Stimulated activated CD4-positive, alpha-beta T cell treated with anti-CD3 and anti-CD28 coated beads, Interleukin-4, amount 100 ng/mL, for 24 hours (primary cell): ENCODE measurements around the gene MRPS12.
A peak's percentile ranks its signal among the peaks of the same experiment; 100 is the strongest.
"Not testable (repeated sequence)": the region's sequence is repeated elsewhere in the genome, so short reads cannot be mapped to it uniquely, and the experiment has no call there.

Experiments
- DNase-seq: peaks from one replicate; pipeline ENCODE4 v3.0.0-alpha.2; 2020

The MRPS12 gene

DNA sequence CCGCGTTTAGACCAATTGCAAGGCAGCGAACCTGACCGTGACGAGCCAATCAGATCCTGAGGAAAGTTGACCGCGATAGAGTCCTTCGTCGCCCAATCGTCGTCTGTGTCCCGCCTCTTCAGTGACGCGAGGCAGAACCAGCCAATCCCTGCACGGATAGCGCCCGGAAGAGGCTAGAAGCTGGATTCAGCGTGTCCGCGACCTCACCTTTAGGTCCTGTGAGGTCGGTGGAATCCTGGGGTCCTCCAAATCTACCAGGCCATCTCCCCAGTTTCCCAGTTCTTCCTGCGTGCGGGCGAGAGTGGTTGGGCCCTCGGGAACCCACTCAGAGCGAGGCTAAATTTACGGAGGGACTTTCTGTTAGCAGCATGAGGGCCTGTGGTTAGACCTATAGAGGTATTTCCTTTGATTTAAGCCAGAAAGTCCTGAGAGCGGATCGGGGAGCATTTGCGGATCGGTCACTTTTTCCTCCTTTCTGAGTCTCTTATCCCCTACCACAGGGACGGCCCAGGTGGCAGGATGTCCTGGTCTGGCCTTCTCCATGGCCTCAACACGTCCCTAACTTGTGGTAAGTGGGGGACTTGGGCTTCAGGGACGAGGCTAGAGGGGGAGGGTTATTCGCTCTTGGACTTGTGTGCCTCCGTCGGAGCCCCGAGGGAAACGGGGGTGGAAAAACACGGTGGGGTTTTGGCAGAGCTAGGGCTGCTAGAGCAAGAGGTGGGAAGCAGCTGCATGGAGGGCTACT, at the start of gene MRPS12:
Gene MRPS12, plus strand, starts transcription at position 169 of the 745 bp plus-strand sequence. Its CDS starts 351 bp downstream, at position 520.
- DNase-seq = peak; percentile 99

DNA sequence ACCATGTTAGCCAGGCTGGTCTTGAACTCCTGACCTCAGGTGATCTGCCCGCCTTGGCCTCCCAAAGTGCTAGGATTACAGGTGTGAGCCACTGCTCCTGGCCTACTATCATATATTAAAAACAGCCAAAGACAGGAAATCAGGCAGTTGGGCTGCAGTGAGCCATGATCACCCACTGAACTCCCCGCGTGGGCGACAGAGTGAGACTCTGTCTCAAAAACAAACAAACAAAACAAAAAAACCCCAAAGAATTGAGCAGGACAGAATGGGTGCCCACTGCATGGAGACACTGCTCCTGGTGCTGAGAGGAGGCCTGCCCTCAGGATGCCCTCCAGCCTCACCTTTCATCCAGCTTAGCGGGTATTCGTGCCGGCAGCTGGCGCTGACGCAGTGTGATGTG, 47.5 kb upstream of the MRPS12 start:
- no peak for DNase-seq

DNA sequence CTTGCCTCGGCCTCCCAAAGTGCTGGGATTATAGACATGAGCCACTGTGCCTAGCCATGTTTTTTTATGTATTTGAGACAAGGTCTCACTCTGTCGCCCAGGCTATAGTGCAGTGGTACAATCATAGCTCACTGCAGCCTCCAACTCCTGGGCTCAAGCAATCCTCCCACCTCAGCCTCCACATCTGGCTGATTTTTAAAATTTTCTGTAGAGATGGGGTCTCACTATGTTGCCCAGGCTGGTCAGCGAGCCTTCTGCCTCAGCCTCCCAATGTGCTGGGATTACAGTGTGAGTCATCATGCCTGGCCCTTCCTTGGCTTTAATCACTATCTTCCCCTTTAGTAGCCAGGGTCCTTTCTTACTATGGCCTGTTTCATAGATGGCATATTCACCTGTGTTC, 46.1 kb upstream of the MRPS12 start:
- DNase-seq = not testable (repeated sequence)

DNA sequence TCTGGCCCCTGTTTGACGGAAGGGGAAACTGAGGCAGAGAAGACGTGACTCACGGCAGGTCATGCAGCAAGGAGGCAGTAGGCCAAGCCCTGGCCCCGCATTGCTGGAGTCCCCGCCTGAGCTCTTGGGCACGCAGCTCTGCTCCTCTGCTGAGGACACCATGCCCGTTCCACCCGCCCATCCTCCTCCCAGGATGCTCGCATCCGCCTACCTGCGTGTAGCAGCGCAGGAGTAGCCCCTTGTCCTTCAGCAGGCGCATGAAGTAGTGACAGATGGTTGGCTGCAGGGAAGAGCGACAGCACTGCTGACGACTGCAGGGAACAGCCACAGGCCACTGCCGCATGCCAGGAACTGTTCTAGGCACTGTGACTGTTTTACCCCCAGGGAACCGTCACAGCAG, 41.9 kb upstream of the MRPS12 start:
- DNase-seq = no peak

DNA sequence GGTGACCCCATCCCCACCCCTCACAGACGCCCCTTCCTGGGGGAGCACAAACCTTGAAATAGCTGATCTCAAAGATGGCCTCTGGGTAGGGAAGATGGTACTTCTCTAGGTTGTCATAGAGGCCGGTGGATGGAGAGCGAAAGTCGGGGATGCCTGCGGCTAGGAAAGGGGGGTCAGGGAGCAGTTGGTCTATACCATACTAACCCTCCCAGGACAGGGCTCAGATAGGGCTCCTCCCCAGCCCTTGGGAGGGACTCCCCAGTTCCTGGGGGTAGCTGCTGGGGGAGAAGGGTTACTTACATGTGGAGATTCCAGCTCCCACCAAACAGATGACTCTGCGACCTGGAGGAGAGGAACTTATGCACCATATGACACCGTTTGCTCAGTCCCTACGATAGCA, 40.9 kb upstream of the MRPS12 start:
- DNase-seq = no peak

DNA sequence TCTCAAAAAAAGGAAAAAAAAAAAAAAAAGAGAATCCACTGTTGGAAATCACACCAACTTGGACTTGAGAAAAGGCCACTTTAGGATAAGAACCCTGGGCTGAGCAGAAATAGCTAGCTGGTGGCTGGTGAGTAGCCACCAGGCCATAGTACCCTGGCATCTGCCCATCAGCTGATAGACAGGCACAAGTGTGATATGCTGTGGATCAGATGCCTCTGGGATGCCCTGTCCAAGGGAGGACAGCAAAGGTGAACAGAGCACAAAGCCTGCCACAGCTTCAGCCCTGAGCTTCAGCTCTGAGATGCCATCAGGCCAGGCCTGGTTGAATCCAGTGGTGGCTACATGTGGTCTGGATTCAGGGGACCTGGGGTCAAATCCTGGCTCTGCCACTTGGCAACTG, 40.1 kb upstream of the MRPS12 start:
- DNase-seq = no peak

DNA sequence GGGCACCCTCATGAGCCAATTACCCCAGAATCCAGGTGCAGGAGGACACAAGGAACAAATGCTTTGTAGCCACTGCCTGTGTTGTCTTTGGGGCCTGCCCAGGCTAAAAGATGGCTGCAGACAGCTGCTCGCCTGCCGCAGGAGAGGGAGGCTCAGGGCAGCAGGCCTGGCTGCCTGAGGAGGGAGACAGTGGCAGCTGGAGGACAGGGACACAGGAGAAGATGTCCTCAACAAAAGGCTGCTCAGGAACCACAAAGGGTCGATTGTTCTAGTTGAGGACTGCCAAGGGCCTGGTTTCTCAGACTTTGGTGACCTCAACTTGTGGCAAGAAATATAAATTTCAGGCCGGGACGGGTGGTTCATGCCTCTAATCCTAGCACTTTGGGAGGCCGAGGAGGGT, 39.0 kb upstream of the MRPS12 start:
- no peak for DNase-seq

DNA sequence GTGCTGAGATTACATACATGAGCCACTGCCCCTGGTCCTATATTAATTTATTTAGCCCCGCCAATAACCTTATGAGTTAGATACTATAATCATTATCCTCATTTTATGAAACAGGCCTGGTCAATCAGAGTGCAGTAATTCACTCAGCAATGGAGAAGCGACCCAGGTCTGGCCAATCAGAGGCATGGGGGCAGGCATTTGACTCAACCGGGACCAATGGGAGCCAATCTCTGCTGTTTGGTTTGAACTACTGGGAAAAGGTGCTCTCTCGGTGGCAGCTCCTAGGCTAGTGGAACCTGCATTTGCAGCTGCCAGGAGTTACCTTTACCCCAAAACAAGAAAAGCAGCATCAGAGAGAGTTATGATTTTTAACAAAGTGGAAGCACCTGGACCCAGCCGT, 37.9 kb upstream of the MRPS12 start:
- DNase-seq = no peak

DNA sequence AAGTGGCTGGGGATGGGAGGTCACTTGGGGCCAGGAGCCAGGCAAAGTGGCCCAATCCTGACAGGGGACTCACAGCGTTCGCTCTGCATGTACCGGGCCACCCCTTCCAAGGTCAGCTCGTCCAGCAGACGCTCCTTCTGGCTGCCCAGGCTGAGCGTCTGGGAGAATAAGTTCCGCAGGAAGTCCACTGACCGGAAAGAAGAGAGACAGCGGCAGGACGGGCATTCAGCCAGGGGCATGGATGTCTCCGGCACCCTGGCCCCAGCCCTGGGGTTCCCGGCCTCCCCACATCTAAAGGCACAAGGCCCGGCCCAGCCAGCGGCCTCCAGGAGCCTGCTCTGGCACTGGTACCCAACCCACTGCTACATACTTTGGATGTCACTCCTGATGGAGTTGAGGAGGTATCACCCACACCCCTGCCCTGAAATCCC, 37.4 kb upstream of the MRPS12 start:
- DNase-seq = no peak

DNA sequence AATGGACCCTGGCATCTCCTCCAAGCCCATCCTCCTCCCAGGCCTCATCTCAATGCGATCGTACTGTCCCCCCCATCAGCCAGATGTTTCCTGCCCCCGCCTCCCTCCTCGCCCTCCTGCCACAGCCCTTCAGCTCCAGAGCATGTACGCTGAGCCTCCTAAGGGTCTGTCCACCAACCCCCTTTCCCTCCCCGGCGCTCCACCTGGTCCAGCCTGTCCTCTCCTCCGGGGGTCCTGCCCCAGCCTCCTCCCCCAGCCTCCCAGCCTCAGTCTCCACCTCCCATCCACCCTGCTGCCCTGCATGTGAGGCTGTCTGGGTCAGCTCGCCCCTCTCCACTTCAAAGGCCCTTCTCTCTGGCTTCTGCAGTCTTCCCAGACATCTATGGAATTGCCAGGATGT, 35.8 kb upstream of the MRPS12 start:
- no peak for DNase-seq

DNA sequence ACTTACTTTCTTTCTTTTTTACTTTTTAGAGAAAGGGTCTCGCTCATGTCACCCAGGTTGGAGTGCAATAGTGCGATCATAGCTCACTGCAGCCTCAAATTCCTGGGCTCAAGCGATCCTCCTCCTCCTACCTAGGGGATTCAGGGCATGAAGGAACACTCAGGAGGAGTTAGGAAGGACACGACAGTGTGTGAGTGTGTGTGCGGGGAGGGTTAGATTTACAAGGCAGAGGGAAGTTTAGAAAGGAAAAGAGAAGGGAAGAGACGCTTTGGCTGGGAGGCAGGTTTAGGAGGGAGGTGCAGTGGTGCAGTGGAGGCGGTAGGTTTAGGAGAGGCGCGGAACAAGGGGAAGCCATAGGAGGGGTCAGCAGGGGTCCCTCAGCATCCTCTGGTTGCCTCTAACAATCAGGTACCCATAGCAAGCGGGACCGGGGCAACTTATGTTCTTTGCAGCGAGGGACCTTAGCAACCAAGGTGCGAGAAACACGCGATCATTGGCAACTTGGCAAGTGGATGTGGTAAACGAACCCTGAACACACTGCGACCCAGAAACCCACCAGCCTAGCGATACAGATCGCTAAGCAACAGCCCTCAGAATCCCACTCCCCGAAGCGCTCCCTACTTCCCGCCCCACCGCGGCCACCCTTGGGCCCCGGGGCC, 31.8 kb upstream of the MRPS12 start:
- DNase-seq = no peak

DNA sequence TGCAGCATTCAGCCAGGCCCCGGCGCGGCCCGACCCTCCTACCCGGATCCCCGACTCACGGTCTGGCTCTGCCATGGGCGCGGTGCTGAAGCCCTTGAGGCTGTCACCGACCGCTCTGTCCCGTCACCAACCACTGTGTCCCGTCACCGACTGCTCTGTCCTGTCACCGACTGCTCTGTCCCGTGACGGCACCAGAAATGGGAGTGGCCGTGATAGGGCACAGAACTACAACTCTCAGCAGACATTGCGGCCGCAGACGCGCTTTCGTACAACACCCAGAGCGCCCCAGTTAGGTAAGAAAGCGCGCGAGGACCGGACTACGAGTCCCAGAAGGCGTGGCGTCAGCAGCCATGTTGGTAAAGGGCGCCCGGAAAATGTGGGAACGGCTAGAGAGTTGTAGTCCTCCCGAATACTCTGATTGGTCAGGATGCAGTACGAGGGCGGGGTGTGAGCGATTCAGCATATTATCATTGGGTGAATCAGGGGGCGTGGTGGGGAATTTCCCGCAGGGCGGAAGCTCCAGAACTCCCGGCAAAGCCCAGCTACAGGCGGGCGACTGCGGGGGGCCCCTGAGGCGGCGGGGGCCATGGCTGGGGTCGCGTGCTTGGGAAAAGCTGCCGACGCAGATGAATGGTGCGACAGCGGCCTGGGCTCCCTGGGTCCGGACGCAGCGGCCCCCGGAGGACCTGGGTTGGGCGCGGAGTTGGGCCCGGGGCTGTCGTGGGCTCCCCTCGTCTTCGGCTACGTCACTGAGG, 31.1 kb upstream of the MRPS12 start, which contains the start of the genes NFKBIB and SIRT2:
Gene NFKBIB, plus strand, starts transcription at position 523 of the 755 bp plus-strand sequence. Its CDS starts 64 bp downstream, at position 587.
Gene SIRT2, minus strand, starts transcription at position 172 of the 755 bp plus-strand sequence. Its CDS starts 97 bp downstream, at position 75.
- peak; percentile 100 for DNase-seq

DNA sequence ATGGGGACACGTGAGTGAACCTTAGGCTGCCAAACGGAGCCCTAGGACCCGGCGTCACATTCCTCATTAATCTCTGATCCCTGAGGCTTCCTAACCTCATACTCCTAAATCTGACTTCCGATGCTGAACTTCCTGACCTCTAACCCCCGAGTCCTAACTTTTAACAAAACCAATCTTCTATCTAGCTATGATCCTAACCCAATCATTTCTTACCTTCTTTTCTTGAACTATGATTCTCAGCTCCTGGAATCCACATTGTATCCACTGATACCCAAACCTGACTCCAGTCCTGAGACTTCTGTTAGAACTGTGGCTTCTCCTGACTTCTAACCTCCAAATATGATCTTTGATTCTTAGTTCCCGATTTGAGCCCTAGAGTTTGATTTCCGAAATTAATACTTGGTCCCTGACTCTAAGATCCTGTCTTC, 30.5 kb upstream of the MRPS12 start:
- DNase-seq = no peak

DNA sequence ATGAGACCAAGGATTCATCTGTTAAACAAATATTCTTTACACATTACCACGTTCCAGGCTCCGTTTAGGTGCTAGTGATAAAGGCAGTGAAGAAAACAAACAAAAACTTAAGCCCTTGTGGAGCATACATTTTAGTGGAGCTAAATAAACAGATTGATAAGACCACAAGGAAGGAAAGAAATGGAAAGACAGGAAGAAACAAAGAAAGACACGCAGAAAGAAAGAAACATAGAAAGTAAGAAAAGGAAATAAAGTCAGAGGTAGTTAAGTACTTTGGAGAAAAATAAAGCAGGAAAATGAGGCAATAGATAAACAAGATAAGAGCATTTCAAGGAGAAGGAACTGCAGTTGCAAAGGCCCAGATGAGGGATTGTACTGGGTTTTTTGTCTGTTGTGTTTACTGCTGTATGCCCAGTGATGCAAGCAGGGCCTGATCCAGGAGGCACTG, 30.0 kb upstream of the MRPS12 start:
- no peak for DNase-seq

DNA sequence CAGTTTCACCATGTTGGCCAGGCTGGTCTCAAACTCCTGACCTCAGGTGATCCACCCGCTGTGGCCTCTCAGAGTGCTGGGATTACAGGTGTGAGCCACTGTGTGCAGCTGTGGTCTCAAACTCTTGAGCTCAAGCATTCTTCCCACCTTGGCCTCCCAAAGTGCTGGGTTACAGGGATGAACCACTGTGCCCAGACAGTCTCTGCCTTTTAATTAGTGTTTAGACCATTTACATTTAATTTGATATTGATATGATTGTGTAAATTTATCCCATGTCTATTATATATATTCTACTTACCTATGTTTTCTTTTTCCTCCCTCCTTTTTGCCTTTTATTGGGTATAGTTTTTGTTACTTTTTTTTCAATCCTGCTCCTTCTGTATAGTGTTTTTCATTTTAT, 29.1 kb upstream of the MRPS12 start:
- DNase-seq = no peak

DNA sequence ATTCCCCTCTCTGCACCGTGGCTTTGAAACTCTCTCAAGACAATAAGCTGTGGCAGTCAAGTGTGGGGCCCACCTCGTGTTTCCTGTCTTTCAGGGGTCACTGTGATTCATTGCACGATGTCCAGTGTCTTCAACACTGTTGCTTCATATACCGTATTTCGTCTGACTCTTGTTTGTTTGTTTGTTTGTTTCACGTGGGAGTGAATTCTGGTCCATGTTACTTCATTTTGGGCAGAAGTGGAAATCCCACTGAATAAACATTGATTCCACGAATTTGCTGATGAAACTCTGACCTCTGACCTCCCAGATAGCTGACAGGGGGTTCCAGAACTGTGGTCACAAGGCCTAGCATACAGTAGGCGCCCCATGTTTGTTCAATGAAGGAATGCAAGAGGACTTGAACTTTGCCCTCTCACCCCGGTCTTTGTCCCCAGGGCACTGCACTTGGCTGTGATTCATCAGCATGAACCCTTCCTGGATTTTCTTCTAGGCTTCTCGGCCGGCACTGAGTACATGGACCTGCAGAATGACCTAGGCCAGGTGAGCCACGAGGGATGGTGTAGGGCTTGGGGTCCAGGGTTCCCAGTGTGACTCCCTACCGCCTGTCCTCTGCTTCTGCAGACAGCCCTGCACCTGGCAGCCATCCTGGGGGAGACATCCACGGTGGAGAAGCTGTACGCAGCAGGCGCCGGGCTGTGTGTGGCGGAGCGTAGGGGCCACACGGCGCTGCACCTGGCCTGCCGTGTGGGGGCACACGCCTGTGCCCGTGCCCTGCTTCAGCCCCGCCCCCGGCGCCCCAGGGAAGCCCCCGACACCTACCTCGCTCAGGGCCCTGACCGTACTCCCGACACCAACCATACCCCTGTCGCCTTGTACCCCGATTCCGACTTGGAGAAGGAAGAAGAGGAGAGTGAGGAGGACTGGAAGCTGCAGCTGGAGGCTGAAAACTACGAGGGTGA, 25.9 kb upstream of the MRPS12 start:
- DNase-seq = no peak

DNA sequence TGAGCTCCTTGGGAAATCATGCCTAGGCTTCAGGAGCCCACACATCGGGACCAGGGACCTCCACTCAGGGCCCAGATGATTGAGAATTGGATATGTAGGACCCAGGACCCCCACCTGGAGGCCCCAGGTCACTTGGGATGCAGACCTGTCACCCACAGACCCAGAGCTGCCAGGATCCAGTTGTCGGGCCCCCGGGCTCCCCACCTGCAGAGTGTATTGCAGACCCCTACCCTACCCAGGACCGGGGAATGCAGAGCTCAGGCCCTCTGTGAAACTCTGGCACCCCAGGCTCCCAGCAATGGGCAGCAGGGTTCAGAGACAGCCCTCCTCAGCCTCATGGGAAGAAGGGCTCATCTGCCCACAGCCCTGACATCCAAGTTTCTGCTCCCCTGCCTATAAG, 25.1 kb upstream of the MRPS12 start:
- DNase-seq = no peak

DNA sequence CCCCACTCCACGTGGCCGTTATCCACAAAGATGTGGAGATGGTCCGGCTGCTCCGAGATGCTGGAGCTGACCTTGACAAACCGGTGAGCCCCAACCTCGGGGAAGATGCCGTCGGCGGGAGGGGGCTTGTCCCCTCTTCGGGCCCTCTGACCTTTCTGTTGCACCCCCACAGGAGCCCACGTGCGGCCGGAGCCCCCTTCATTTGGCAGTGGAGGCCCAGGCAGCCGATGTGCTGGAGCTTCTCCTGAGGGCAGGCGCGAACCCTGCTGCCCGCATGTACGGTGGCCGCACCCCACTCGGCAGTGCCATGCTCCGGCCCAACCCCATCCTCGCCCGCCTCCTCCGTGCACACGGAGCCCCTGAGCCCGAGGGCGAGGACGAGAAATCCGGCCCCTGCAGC, 23.5 kb upstream of the MRPS12 start:
- DNase-seq = no peak

DNA sequence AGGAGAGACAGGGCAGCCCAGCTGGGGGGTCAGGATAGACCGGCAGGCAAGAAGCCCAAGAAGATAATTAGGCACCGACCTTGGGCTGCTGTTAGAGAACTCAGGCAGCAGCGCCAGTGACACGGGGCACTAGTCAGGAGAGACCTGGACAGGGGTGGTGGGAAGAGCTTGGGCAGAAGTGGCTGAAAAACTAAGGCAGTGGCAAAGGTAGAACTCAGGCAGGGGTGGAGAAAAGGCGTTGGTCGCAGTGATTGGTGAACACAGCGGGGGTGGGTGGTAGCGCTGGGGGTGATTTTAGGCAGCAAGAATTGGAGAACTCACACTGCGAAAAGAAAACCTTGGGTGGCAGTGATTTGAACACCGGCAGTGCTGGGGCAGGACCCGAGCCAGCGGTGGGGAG, 23.1 kb upstream of the MRPS12 start:
- no peak for DNase-seq

DNA sequence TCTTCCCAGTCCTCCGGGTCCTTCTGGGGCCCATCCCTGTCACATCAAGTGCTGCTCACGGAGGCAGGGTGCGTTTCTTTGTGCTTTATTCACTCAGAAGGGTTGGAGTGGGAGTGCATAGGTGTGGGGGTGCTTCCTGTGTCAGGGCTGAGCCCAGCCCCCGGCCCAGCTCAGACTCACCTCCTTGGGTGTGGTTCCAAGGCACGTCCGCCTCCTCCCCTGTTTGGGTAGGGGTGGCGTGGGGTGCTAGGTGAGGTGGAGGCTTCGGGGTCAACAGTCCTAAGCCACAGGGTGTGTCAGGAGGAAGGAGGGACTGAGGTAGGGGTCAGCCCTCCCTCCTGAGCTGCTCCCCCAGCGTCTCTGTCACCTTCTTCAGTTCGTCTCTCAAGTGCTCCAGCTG, 21.8 kb upstream of the MRPS12 start:
- DNase-seq = no peak

DNA sequence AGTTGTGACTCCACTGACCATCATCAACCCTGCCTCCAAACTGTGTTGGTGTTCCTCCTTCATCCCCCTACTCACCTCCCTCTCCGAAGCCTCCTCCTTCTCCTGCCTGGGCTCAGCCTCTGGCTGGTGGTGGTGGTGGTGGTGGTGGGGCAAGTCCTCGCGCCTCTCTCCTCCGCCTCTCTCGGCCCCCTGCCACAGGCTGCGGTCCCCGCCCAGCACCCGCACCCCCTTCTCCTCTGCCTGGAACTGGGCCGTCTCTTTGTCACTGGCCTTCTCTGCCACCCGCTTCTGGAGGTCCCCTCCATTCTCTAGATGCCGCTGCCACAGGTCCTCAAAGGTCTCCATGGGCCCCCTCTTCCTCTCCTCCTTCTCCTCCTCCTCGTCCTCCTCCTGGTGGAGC, 20.3 kb upstream of the MRPS12 start:
- DNase-seq = no peak

DNA sequence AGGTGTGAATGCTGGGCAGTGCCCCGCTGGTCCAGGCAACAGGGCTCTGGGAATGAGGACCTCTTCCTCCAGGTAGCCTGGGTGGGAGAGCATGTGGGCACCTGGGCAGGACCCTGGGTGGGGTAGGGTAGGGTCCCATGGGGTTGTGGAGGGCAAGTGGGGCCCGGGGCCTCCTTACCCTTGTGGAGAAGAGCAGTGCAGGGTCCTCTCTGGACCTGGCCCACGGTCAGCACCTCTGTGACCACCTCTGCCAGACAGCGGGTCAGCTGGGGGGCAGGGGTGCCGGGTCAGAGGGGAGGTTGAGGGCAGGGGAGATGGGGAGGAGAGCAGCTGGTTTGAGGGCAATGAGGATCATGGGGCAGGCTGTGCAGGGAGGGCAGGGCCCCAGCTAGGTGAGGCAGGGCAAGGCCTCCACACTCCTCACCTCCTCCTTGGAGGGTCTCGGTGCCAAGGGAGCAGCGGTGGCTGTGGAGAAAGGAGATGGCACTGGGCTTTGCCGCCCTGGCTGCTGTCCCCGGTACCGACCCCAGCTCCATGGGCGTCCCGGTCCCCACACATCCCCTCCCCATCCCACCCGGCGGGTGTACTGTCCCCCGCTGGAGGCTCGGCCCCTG, 19.2 kb upstream of the MRPS12 start:
- no peak for DNase-seq
